Trophoblast cell (in vitro differentiated cells and primary cell): Measurements from ENCODE around the gene EMID1.

ENCODE experiments used
- DNase-seq, 2 donors: peaks; one replicate each; pipeline ENCODE4 v3.0.0-alpha.2; 2016
- H2AFZ ChIP-seq: 2 replicates; pipeline ENCODE4 v1.6.1; 2013; ENCODE audit warnings: low read length, moderate library complexity, mild to moderate bottlenecking; ENCODE audit not compliant: insufficient read depth, poor library complexity
- H2AK5ac ChIP-seq: 2 replicates; pipeline ENCODE4 v1.6.1; 2013; ENCODE audit warnings: mild to moderate bottlenecking, low read length
- H2BK120ac ChIP-seq: 2 replicates; pipeline ENCODE4 v1.6.1; 2013; ENCODE audit warnings: low read length, mild to moderate bottlenecking, moderate library complexity; ENCODE audit not compliant: insufficient read depth, poor library complexity
- H2BK12ac ChIP-seq: 2 replicates; pipeline ENCODE4 v1.6.1; 2013; ENCODE audit warnings: mild to moderate bottlenecking, low read length, moderate library complexity
- H2BK5ac ChIP-seq: 2 replicates; pipeline ENCODE4 v1.6.1; 2013; ENCODE audit warnings: low read length, low read depth, moderate library complexity, mild to moderate bottlenecking; ENCODE audit not compliant: poor library complexity
- H3K14ac ChIP-seq: 2 replicates; pipeline ENCODE4 v1.6.1; 2013; ENCODE audit warnings: mild to moderate bottlenecking, low read length
- H3K18ac ChIP-seq: 2 replicates; pipeline ENCODE4 v1.6.1; 2013; ENCODE audit warnings: mild to moderate bottlenecking, low read length
- H3K23ac ChIP-seq: 2 replicates; pipeline ENCODE4 v1.6.1; 2013; ENCODE audit warnings: low read length
- H3K27ac ChIP-seq: 2 replicates; pipeline ENCODE4 v1.5.1; 2013; ENCODE audit warnings: low read depth, mild to moderate bottlenecking, inconsistent platforms, low read length, moderate library complexity
- H3K27me3 ChIP-seq: 2 replicates; pipeline ENCODE4 v1.6.1; 2013; ENCODE audit warnings: inconsistent platforms, mild to moderate bottlenecking, low read length, moderate library complexity; ENCODE audit not compliant: insufficient read depth
- H3K36me3 ChIP-seq, 2 experiments: 1 replicate in 1 of 2; 2 replicates in 1 of 2; pipeline ENCODE4 v1.6.1; 2013; ENCODE audit warnings: low read length in 2 of 2, mild to moderate bottlenecking in 2 of 2, moderate library complexity in 1 of 2; ENCODE audit not compliant: insufficient read depth in 2 of 2, control insufficient read depth in 1 of 2
- H3K4ac ChIP-seq: 2 replicates; pipeline ENCODE4 v1.6.1; 2013; ENCODE audit warnings: low read depth, mild to moderate bottlenecking, low read length, moderate library complexity
- H3K4me1 ChIP-seq, 2 experiments: 1 replicate in 1 of 2; 2 replicates in 1 of 2; pipeline ENCODE4 v1.6.1; 2013; ENCODE audit warnings: low read length in 2 of 2, mild to moderate bottlenecking in 2 of 2, moderate library complexity in 1 of 2; ENCODE audit not compliant: insufficient read depth in 2 of 2, control insufficient read depth in 1 of 2
- H3K4me2 ChIP-seq: 2 replicates; pipeline ENCODE4 v1.6.1; 2013; ENCODE audit warnings: inconsistent platforms, mild to moderate bottlenecking, low read length, moderate library complexity
- H3K4me3 ChIP-seq: 2 replicates; pipeline ENCODE4 v1.5.1; 2013; ENCODE audit warnings: mild to moderate bottlenecking, low read depth, low read length, inconsistent platforms
- H3K79me1 ChIP-seq: one replicate; pipeline ENCODE4 v1.6.1; 2013; ENCODE audit warnings: low read length
- H3K79me2 ChIP-seq: 2 replicates; pipeline ENCODE4 v1.6.1; 2013; ENCODE audit warnings: low read length, mild to moderate bottlenecking; ENCODE audit not compliant: control insufficient read depth, insufficient read depth, poor library complexity
- H3K9ac ChIP-seq: 2 replicates; pipeline ENCODE4 v1.6.1; 2013; ENCODE audit warnings: mild to moderate bottlenecking, low read length
- H3K9me3 ChIP-seq: 2 replicates; pipeline ENCODE4 v1.6.1; 2013; ENCODE audit warnings: low read depth, mild to moderate bottlenecking, control low read depth, inconsistent platforms, low read length; ENCODE audit not compliant: insufficient read depth
- H4K12ac ChIP-seq: 2 replicates; pipeline ENCODE4 v1.6.1; 2013; ENCODE audit warnings: low read depth, mild to moderate bottlenecking, low read length, moderate library complexity
- H4K8ac ChIP-seq: 2 replicates; pipeline ENCODE4 v1.6.1; 2013; ENCODE audit warnings: low read depth, mild to moderate bottlenecking, low read length, moderate library complexity
- H4K91ac ChIP-seq: one replicate; pipeline ENCODE4 v1.6.1; 2013; ENCODE audit warnings: low read depth, mild to moderate bottlenecking, low read length, moderate library complexity
- WGBS: extraction: QIAGEN DNeasy Blood & Tissue Kit; methylation state at CpG from one replicate; pipeline ENCODE4 v1.1.7; 2013; ENCODE audit warnings: missing lambda C conversion rate; ENCODE audit not compliant: insufficient read length, insufficient coverage; ENCODE audit errors: extremely low coverage; 5-methylcytosine and 5-hydroxymethylcytosine counted together

The EMID1 gene

GRCh38 chr22:29207243-29207550 lies 1.5 kb downstream of the EMID1 start:
- no peak overlapping the region for H2BK120ac ChIP-seq
- peaks cover 0 to 9% of the 10 kb centered on the region in 2 experiments for H3K4me1 ChIP-seq
- peaks cover 4% of the 10 kb centered on the region for H3K79me1 ChIP-seq
- H3K23ac ChIP-seq: no peak overlapping the region
- WGBS: no CpG with 5 or more reads among the region's 5 CpGs
- no peak overlapping the region for H3K14ac ChIP-seq
- no peak overlapping the region for H3K18ac ChIP-seq
- H3K9me3 ChIP-seq: peaks cover 5% of the 10 kb centered on the region
- DNase-seq: no peak
- no peak overlapping the region for H2BK5ac ChIP-seq
- no peak overlapping the region for H4K12ac ChIP-seq
- no peak overlapping the region for H2BK12ac ChIP-seq
- peaks cover 2% of the 10 kb centered on the region for H3K79me2 ChIP-seq
- H3K4me2 ChIP-seq: no peak overlapping the region
- no peak overlapping the region for H2AK5ac ChIP-seq
- no peak overlapping the region for H3K9ac ChIP-seq
- no peak overlapping the region for H4K8ac ChIP-seq
- H3K27ac ChIP-seq: no peak overlapping the region
- H3K36me3 ChIP-seq: no peaks in the 10 kb centered on the region
- no peak overlapping the region for H3K4me3 ChIP-seq
- no peak overlapping the region for H2AFZ ChIP-seq
- H3K27me3 ChIP-seq: peaks cover 4% of the 10 kb centered on the region
- no peak overlapping the region for H4K91ac ChIP-seq
- H3K4ac ChIP-seq: no peak overlapping the region

GRCh38 chr22:29207562-29208501 lies 2.1 kb downstream of the EMID1 start:
- Histone ChIP-seq H3K4me2 (no peak overlapping the region), H3K36me3 (no peaks in the 10 kb centered on the region), H2BK120ac (no peak overlapping the region), H3K4me1 (peaks cover 0 to 7% of the 10 kb centered on the region in 2 experiments), H3K9ac (no peak overlapping the region), H3K4ac (no peak overlapping the region), H3K14ac (no peak overlapping the region), H3K18ac (no peak overlapping the region), H3K23ac (no peak overlapping the region), H3K9me3 (peaks cover 5% of the 10 kb centered on the region), H4K12ac (no peak overlapping the region), H3K79me1 (peaks cover 4% of the 10 kb centered on the region), H2AK5ac (no peak overlapping the region), H3K27ac (no peak overlapping the region), H4K91ac (no peak overlapping the region), H3K4me3 (no peak overlapping the region), H3K27me3 (peaks cover 4% of the 10 kb centered on the region), H2BK12ac (no peak overlapping the region), H2BK5ac (no peak overlapping the region), H3K79me2 (peaks cover 2% of the 10 kb centered on the region), H4K8ac (no peak overlapping the region), H2AFZ (no peak overlapping the region)
- DNase-seq: no peak
- WGBS: no CpG with 5 or more reads among the region's 11 CpGs

- H4K91ac ChIP-seq: no peak overlapping the region
- peaks cover 4% of the 10 kb centered on the region for H3K27me3 ChIP-seq
- H4K12ac ChIP-seq: no peak overlapping the region
- DNase-seq: no peak
- no peak overlapping the region for H3K23ac ChIP-seq
- H2AFZ ChIP-seq: no peak overlapping the region
- no CpG with 5 or more reads among the region's 4 CpGs for WGBS
- H3K27ac ChIP-seq: no peak overlapping the region
- H3K36me3 ChIP-seq: no peaks in the 10 kb centered on the region
- peaks cover 5% of the 10 kb centered on the region for H3K9me3 ChIP-seq
- H3K79me2 ChIP-seq: peaks cover 2% of the 10 kb centered on the region
- no peak overlapping the region for H2AK5ac ChIP-seq
- no peak overlapping the region for H3K4me3 ChIP-seq
- H2BK5ac ChIP-seq: no peak overlapping the region
- H2BK12ac ChIP-seq: no peak overlapping the region
- H3K14ac ChIP-seq: no peak overlapping the region
- H3K4me1 ChIP-seq: peaks cover 0 to 7% of the 10 kb centered on the region in 2 experiments
- no peak overlapping the region for H2BK120ac ChIP-seq
- peaks cover 4% of the 10 kb centered on the region for H3K79me1 ChIP-seq
- H4K8ac ChIP-seq: no peak overlapping the region
- no peak overlapping the region for H3K18ac ChIP-seq
- no peak overlapping the region for H3K9ac ChIP-seq
- no peak overlapping the region for H3K4ac ChIP-seq
- H3K4me2 ChIP-seq: no peak overlapping the region
Observed at GRCh38 chr22:29208502-29208862, 2.8 kb downstream of the EMID1 start.

- Histone ChIP-seq H4K12ac (no peak overlapping the region), H3K18ac (no peak overlapping the region), H3K27me3 (peaks cover 4% of the 10 kb centered on the region), H2BK12ac (no peak overlapping the region), H3K36me3 (no peaks in the 10 kb centered on the region), H3K23ac (no peak overlapping the region), H3K4ac (no peak overlapping the region), H3K4me3 (no peak overlapping the region), H3K4me1 (peaks cover 0 to 7% of the 10 kb centered on the region in 2 experiments), H3K79me1 (peaks cover 4% of the 10 kb centered on the region), H2BK120ac (no peak overlapping the region), H2BK5ac (no peak overlapping the region), H2AK5ac (no peak overlapping the region), H3K9me3 (peaks cover 5% of the 10 kb centered on the region), H3K27ac (no peak overlapping the region), H3K79me2 (peaks cover 2% of the 10 kb centered on the region), H3K9ac (no peak overlapping the region), H4K8ac (no peak overlapping the region), H3K4me2 (no peak overlapping the region), H3K14ac (no peak overlapping the region), H2AFZ (no peak overlapping the region), H4K91ac (no peak overlapping the region)
- WGBS: no CpG with 5 or more reads among the region's 17 CpGs
- DNase-seq: no peak
Observed at GRCh38 chr22:29208879-29209623, 3.4 kb downstream of the EMID1 start.
